Measurements from ENCODE around the gene ARHGAP31. TPM values are rescaled to one million over a fixed set of nuclear protein-coding genes. Genes with fewer than 3 reads are reported as not detected.

The ARHGAP31 gene
- total RNA-seq, 4 donors from 2014 or later: 21.8 to 48.7 (median 22.9) TPM

DNA sequence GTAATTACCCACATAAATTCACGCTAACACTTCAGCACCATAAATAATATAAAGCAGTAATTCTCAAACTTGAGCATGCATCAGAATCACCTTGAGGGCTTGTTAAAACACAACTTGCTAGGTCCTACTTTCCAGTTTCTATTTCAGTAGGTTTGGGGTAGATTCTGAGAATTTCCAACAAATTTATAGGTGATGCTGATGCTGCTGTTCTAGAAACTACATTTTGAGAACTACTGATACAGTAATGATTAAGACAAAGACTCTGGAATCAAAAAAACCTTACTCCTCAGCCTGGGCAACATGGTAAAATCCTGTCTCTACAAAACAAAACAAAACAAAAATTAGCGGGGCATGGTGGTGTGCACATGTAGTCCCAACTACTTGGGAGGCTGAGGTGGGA, 150.4 kb downstream of the ARHGAP31 start:
- intact Hi-C loops (cut with DNase I; ENCODE audit: low total_unique reads): no loop called here
- no peak for DNase-seq (ENCODE audit: low spot score in 2 of 2)
- H3K4me3 ChIP-seq (ENCODE audit: low read depth, poor library complexity, severe bottlenecking): no peak overlapping the region
- TF ChIP-seq, protein P1, sequence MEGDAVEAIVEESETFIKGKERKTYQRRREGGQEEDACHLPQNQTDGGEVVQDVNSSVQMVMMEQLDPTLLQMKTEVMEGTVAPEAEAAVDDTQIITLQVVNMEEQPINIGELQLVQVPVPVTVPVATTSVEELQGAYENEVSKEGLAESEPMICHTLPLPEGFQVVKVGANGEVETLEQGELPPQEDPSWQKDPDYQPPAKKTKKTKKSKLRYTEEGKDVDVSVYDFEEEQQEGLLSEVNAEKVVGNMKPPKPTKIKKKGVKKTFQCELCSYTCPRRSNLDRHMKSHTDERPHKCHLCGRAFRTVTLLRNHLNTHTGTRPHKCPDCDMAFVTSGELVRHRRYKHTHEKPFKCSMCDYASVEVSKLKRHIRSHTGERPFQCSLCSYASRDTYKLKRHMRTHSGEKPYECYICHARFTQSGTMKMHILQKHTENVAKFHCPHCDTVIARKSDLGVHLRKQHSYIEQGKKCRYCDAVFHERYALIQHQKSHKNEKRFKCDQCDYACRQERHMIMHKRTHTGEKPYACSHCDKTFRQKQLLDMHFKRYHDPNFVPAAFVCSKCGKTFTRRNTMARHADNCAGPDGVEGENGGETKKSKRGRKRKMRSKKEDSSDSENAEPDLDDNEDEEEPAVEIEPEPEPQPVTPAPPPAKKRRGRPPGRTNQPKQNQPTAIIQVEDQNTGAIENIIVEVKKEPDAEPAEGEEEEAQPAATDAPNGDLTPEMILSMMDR (IDR thresholded peaks at IDR 0.05): no peak
- TF ChIP-seq POLR2A (IDR thresholded peaks at IDR 0.05): no peak
- 94 to 99% methylated on average over 2 of the region's 2 CpGs for WGBS, 2 donors

DNA sequence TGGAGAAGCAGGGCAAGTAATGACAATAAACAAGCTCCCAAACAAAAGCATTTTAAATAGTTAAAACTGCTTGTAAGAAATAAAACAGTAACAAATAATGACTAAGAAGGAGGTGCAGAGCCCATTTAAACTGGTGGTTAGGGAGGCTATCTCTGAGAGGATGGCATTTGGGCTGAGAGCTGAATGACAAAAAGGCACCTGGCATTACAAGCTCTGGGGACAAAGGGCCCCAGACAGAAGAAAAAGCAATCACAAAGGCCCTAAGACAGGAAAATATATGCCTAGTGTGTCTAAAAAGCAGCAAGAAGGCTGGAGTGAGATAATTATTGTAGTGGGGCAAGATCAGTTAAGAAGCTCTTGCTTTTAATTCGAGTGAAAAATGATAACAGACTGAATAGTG, 159.6 kb downstream of the ARHGAP31 start:
- WGBS, 2 donors: 74 to 93% methylated on average over 1 of the region's 1 CpG
- H3K4me3 ChIP-seq (ENCODE audit: low read depth, poor library complexity, severe bottlenecking): no peak overlapping the region
- no peak for DNase-seq (ENCODE audit: low spot score in 2 of 2)
- intact Hi-C loops (cut with DNase I; ENCODE audit: low total_unique reads): no loop called here
- TF ChIP-seq POLR2A (IDR thresholded peaks at IDR 0.05): no peak

DNA sequence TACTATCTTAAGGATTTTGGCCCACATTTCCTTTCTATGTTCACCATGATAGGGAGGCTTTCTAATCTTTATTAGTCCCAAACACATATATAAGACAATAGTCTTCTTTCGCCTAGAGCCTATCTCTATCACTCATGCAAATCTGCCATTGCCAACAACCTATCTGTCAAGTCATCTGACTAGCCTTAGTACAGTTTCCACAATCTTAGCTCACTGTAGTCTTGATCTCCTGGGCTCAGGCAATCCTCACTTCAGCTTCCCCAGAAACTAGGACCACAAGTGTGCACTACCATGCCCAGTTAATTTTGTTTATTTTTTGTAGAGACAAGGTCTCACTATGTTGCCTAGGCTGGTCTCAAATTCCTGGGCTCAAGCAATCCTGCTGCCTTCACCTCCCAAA, 162.3 kb downstream of the ARHGAP31 start:
- no peak for DNase-seq (ENCODE audit: low spot score in 2 of 2)
- intact Hi-C loops (cut with DNase I; ENCODE audit: low total_unique reads): no loop called here

DNA sequence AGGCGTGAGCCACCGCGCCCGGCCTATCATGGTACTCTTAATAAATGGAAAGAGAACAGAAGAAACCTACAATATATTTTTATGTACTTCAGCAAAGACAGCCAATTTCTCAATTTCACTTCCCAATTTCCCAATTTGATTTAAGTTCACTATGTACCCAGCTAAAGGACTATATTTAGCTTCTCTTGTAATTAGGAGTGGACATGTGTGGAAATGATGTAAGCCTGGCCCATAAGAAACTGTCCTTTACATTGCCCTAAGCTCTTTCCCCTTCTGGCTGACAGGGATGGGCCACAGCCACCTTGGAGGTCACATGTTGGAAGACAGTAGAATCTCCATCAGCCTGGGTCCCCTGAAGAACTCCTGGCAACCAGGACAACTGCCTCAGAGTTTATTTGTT, 163.1 kb downstream of the ARHGAP31 start:
- TF ChIP-seq POLR2A (IDR thresholded peaks at IDR 0.05): no peak
- TF ChIP-seq, protein P1 (IDR thresholded peaks at IDR 0.05): no peak
- intact Hi-C loops (cut with DNase I; ENCODE audit: low total_unique reads): no loop called here
- 70 to 71% methylated on average over 4 of the region's 4 CpGs for WGBS, 2 donors
- DNase-seq (ENCODE audit: low spot score in 2 of 2): no peak
- no peak overlapping the region for H3K4me3 ChIP-seq (ENCODE audit: low read depth, poor library complexity, severe bottlenecking)

More for the DNA sequence above, 162.3 kb downstream of the ARHGAP31 start:
- WGBS, 2 donors: 90 to 97% methylated on average over 1 of the region's 1 CpG
- no peak overlapping the region for H3K4me3 ChIP-seq (ENCODE audit: low read depth, poor library complexity, severe bottlenecking)
- no peak for TF ChIP-seq POLR2A (IDR thresholded peaks at IDR 0.05)
- TF ChIP-seq, protein P1 (IDR thresholded peaks at IDR 0.05): no peak

DNA sequence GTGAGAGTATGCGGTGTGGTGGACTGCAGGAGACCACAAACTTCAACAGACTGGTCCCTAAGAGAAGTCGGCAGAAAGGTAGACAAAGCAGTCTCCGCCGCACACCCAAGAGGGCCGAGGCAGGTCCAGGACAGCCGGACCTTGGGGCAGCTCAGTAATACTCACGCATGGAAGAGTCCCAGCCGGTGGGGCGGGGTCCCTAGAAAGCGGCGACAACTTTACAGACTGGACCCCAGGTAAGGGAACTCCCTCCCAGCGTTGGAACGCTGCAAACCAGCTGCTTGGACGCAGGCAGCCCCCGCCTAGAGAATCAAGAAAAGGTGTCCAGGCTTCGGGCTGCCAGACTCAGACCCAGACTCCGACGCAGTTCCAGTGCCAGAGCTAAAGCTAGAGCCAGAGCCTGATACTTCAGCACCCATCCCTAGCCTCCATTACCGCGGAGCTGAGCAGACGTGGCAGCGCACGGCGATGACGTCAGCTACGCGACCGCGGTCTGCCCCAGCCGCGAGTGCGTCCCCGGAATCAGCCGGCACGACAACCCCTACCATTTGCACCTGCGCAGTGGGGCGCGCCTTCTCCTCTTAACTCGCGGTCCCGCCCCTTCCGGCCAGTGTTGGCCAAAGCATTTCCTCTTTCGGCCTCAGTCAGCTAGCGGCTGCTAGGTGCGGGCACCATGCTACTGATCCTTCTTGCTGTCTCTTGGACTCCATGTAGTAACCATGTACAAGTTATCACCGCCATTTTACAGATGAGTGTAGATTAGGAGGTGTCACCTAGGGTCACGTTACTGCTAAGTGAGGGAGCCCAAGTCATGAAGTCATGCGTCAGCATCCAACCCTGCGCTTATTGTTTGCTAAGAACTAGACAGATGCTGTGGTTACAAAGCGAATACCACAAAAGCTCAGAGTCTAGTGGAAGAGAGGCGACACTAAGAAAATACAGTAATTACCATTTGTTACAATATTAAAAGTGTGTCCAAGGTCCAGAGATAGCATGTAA, 169.3 kb downstream of the ARHGAP31 start, which contains the start of gene TMEM39A:
TSS of gene TMEM39A (minus strand) at position 445 of the 999 bp plus-strand sequence. CDS start 1,541 bp downstream, outside the sequence.
- TF ChIP-seq POLR2A (IDR thresholded peaks at IDR 0.05): no peak
- TF ChIP-seq, protein P1 (IDR thresholded peaks at IDR 0.05): no peak
- intact Hi-C loops (cut with DNase I; ENCODE audit: low total_unique reads): no loop called here
- H3K4me3 ChIP-seq (ENCODE audit: low read depth, poor library complexity, severe bottlenecking): peak within 1 kb of the TSS; percentile 87
- peak; percentile 99 to 100 for DNase-seq (ENCODE audit: low spot score in 2 of 2)
- 5 to 7% methylated on average over 32 to 50 of the region's 51 CpGs for WGBS, 2 donors

DNA sequence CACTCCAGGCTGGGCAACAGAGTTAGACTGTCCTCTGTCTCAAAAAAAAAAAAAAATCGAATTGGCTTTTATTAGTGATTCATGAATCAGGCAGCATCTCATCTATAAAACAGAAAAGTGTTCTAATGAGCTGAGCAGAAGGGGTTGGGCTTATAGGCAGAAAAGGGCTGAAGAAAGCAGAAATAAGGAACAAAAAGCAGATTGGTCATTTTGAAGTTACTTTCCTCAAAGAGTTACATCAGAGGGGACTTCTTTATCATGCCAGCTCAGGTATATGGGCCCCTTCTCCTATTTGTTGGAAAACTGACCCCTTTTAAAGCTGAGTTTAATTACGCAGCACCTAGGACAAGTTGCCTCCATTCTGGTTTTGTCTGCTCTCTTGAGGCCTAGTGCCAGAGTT, 173.9 kb downstream of the ARHGAP31 start:
- no peak overlapping the region for H3K4me3 ChIP-seq (ENCODE audit: low read depth, poor library complexity, severe bottlenecking)
- DNase-seq (ENCODE audit: low spot score in 2 of 2): no peak
- intact Hi-C loops (cut with DNase I; ENCODE audit: low total_unique reads): no loop called here
- WGBS, 2 donors: 80 to 86% methylated on average over 2 of the region's 2 CpGs
- TF ChIP-seq, protein P1 (IDR thresholded peaks at IDR 0.05): no peak
- TF ChIP-seq POLR2A (IDR thresholded peaks at IDR 0.05): no peak
